Neural cell (in vitro differentiated cells): ENCODE results near the gene LPGAT1.

Experiments used
- CTCF ChIP-seq: fragments of 450-650 bp; IDR thresholded peaks from 2 replicates; pipeline ENCODE4 v1.5.1; 2014; ENCODE audit warnings: antibody characterized with exemption, mild to moderate bottlenecking, moderate library complexity; ENCODE audit not compliant: poor library complexity, severe bottlenecking
- EZH2 ChIP-seq: fragments of 200-600, 300-800 bp; shearing (Covaris generic), sonication (generic); IDR thresholded peaks from 2 replicates; pipeline ENCODE4 v1.6.1; 2014; ENCODE audit warnings: antibody characterized with exemption, low read length, borderline replicate concordance, mild to moderate bottlenecking; ENCODE audit not compliant: insufficient read depth, poor library complexity, severe bottlenecking
- POLR2AphosphoS5 ChIP-seq: IDR thresholded peaks from 2 replicates; pipeline ENCODE4 v1.6.1; 2012
- REST ChIP-seq: IDR thresholded peaks from 2 replicates; pipeline ENCODE4 v1.6.1; 2012; ENCODE audit warnings: borderline replicate concordance

- TF ChIP-seq CTCF = no peak
- no peak for TF ChIP-seq REST
- TF ChIP-seq POLR2AphosphoS5 = no peak
- no peak for TF ChIP-seq EZH2
Measured at GRCh38 chr1:211851174-211851573, 20.6 kb upstream of the LPGAT1 start.
